ENCODE measurements around the gene DEFB123. TPM values are rescaled to one million over a fixed set of nuclear protein-coding genes. Genes with fewer than 3 reads are reported as not detected.

Gene DEFB123
- total RNA-seq, 1 experiment from 2014 or later, result not detected

DNA sequence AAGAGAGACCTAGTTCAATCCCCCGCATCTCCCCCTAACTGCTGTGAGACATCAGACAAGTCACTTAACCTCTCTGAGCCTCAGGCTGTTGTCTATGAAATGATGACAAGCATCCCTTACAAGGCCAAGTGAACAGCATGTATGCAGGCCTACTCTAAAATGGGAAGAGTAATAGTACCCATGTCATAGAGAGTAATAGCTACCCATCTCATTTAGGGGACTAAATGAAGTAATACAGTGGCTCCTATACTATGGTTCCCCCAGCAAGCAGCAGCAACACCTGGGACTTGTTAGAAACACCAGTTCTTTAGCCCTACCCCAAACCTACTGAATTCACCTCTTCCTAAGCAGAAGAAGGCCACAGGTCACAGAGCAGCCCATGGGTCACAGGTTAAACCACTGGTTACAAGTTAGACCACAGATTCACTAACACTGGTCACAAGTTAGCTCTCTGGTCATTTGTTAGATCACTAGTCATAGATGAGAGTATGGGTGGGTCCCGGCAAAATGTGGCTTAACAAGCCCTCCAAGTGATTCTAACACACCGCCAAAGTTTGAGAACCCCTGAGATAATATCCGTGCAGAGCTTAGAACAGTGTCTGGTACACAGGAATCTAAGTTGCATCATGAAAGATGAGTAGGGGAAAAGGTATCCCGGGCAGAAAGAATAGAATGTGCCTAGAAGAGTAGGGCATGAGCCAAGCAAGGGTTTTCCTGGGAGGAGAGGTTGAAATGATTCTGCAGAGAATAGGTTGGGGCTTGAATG, 33.1 kb downstream of the DEFB123 start:
- H3K9me3 ChIP-seq (ENCODE audit: low read depth, low read length, poor library complexity, severe bottlenecking), result no peaks in the 10 kb centered on the region

DNA sequence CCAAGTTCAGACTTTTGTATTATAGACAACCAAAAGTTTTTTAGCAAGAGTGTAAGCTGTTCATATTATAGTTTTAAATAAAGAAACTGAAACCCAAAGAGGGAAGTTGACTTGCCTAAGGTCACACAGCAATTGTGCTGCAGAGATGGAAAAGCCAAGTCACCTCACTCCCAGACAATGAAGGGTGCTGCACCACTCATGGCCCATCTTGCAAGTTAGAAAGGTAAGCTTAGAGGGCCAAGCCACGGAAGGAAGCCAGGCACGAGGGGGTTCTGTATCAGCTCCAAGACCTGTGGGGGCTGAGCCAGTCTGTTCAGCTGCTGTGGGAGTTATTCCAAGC, 33.6 kb downstream of the DEFB123 start:
- Histone ChIP-seq H3K27ac (ENCODE audit: low read depth, low read length, poor library complexity, severe bottlenecking) (no peak overlapping the region), H3K36me3 (ENCODE audit: insufficient read depth, low read length, poor library complexity, severe bottlenecking) (no peaks in the 10 kb centered on the region), H3K4me1 (ENCODE audit: insufficient read depth, low read length, poor library complexity, severe bottlenecking) (no peaks in the 10 kb centered on the region), H3K27me3 (replicated peaks; ENCODE audit: insufficient read depth, low read depth, low read length, poor library complexity) (peaks cover 36% of the 10 kb centered on the region), H3K4me3 (ENCODE audit: low read depth, low read length, poor library complexity, severe bottlenecking) (no peak overlapping the region), H3K9me3 (ENCODE audit: low read depth, low read length, poor library complexity, severe bottlenecking) (no peaks in the 10 kb centered on the region)
- no TSS peak for BruUV-seq (replicated peaks)
- no peak for DNase-seq (ENCODE audit: low spot score)
- no peak for TF ChIP-seq EZH2 (IDR thresholded peaks at IDR 0.05; ENCODE audit: borderline replicate concordance, low read depth, low read length, poor library complexity, severe bottlenecking)
- TF ChIP-seq, protein P1, sequence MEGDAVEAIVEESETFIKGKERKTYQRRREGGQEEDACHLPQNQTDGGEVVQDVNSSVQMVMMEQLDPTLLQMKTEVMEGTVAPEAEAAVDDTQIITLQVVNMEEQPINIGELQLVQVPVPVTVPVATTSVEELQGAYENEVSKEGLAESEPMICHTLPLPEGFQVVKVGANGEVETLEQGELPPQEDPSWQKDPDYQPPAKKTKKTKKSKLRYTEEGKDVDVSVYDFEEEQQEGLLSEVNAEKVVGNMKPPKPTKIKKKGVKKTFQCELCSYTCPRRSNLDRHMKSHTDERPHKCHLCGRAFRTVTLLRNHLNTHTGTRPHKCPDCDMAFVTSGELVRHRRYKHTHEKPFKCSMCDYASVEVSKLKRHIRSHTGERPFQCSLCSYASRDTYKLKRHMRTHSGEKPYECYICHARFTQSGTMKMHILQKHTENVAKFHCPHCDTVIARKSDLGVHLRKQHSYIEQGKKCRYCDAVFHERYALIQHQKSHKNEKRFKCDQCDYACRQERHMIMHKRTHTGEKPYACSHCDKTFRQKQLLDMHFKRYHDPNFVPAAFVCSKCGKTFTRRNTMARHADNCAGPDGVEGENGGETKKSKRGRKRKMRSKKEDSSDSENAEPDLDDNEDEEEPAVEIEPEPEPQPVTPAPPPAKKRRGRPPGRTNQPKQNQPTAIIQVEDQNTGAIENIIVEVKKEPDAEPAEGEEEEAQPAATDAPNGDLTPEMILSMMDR (conservative IDR thresholded peaks at IDR 0.05; ENCODE audit: low read depth, low read length), result no peak
- intact Hi-C loops (cut with micrococcal nuclease; ENCODE audit: unreplicated experiment), result no loop called here
- CTCF ChIA-PET, result interaction anchor here (0.7 kb wide), 1 partner anchor 29 kb away, joined by 3 read pairs; no protein-coding TSS in a partner anchor
- POLR2A ChIA-PET (ENCODE audit: low non-redundant PET), result no interaction called here

More for the DNA sequence above, 33.1 kb downstream of the DEFB123 start:
- Histone ChIP-seq H3K4me1 (ENCODE audit: insufficient read depth, low read length, poor library complexity, severe bottlenecking) (no peaks in the 10 kb centered on the region), H3K27me3 (replicated peaks; ENCODE audit: insufficient read depth, low read depth, low read length, poor library complexity) (peaks cover 36% of the 10 kb centered on the region), H3K4me3 (ENCODE audit: low read depth, low read length, poor library complexity, severe bottlenecking) (no peak overlapping the region), H3K27ac (ENCODE audit: low read depth, low read length, poor library complexity, severe bottlenecking) (no peak overlapping the region), H3K36me3 (ENCODE audit: insufficient read depth, low read length, poor library complexity, severe bottlenecking) (no peaks in the 10 kb centered on the region)
- TF ChIP-seq, protein P1 (conservative IDR thresholded peaks at IDR 0.05; ENCODE audit: low read depth, low read length), result no peak
- no peak for TF ChIP-seq EZH2 (IDR thresholded peaks at IDR 0.05; ENCODE audit: borderline replicate concordance, low read depth, low read length, poor library complexity, severe bottlenecking)
- ChIA-PET POLR2A (ENCODE audit: low non-redundant PET) (no interaction called here), CTCF (interaction anchor here (0.7 kb wide), 1 partner anchor 30 kb away, joined by 3 read pairs; no protein-coding TSS in a partner anchor)
- DNase-seq (ENCODE audit: low spot score), result no peak
- no TSS peak for BruUV-seq (replicated peaks)
- intact Hi-C loops (cut with micrococcal nuclease; ENCODE audit: unreplicated experiment), result no loop called here

DNA sequence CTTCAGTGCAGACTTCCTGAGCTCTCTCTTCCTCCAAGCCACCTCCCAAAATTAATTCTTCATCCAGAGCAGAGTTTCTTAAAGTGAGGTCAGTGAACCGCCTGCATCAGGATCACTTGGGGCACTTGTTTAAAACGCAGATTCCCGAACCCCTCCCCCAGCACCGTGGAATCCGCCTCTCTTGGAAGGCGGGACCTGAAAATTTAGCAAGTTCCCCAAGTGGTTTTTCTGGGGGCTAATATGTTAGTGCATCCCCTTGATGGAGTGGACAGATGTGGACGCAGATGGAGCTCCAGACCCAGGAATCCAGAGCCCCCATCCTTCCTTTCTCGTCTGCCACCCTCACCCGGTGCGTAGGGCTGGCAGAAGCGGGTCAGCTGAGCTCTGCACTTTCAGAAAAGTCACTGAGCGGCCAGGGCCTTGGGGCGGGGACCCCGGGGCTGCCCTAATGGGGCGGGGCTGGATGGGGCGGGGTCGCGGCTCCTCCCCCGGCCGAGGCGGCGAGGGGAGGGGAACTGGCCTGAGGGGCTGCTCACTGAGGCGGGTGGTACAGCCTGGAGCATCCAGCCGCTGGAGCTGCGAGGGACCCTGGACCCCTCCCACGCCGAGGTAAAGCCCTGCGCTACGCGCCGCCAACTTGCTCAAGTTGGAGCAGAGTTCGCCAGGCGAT, 34.5 kb downstream of the DEFB123 start, which contains the start of the genes DEFB124 and REM1:
DEFB124 (minus strand) TSS at position 370 of the 670 bp plus-strand sequence. CDS start 2,114 bp downstream, outside the sequence.
REM1 (plus strand) TSS at position 531 of the 670 bp plus-strand sequence. CDS start 1,158 bp downstream, outside the sequence.
- POLR2A ChIA-PET (ENCODE audit: low non-redundant PET), result no interaction called here
- DNase-seq (ENCODE audit: low spot score), result no peak
- no peak within 1 kb of the TSS for H3K27ac ChIP-seq (ENCODE audit: low read depth, low read length, poor library complexity, severe bottlenecking)
- BruUV-seq (replicated peaks), result no TSS peak
- no peak within 1 kb of the TSS for H3K4me3 ChIP-seq (ENCODE audit: low read depth, low read length, poor library complexity, severe bottlenecking)
- CTCF ChIA-PET, result no interaction called here
- no peaks in the 10 kb centered on the region for H3K4me1 ChIP-seq (ENCODE audit: insufficient read depth, low read length, poor library complexity, severe bottlenecking)
- intact Hi-C loops (cut with micrococcal nuclease; ENCODE audit: unreplicated experiment), result no loop called here
- no peaks in the 10 kb centered on the region for H3K36me3 ChIP-seq (ENCODE audit: insufficient read depth, low read length, poor library complexity, severe bottlenecking)
- H3K27me3 ChIP-seq (replicated peaks; ENCODE audit: insufficient read depth, low read depth, low read length, poor library complexity), result peaks cover 36% of the 10 kb centered on the region
- TF ChIP-seq, protein P1 (conservative IDR thresholded peaks at IDR 0.05; ENCODE audit: low read depth, low read length), result no peak
- TF ChIP-seq EZH2 (IDR thresholded peaks at IDR 0.05; ENCODE audit: borderline replicate concordance, low read depth, low read length, poor library complexity, severe bottlenecking), result no peak
- H3K9me3 ChIP-seq (ENCODE audit: low read depth, low read length, poor library complexity, severe bottlenecking), result no peaks in the 10 kb centered on the region
